ENCODE measurements around the gene SUPT3H.

Gene SUPT3H

GRCh38 chr6:44820759-44821158 is 557.0 kb downstream of the SUPT3H start:
- no peak for DNase-seq

GRCh38 chr6:44820321-44820720 is 557.4 kb downstream of the SUPT3H start:
- DNase-seq: no peak

GRCh38 chr6:44811456-44811855 is 566.3 kb downstream of the SUPT3H start:
- no peak for DNase-seq

- DNase-seq: no peak
Observed at GRCh38 chr6:44809258-44809657, 568.5 kb downstream of the SUPT3H start.

GRCh38 chr6:44808148-44808547 is 569.6 kb downstream of the SUPT3H start:
- no peak for DNase-seq

- DNase-seq: no peak
Observed at GRCh38 chr6:44806656-44807055, 571.1 kb downstream of the SUPT3H start.

- DNase-seq: no peak
Observed at GRCh38 chr6:44805238-44805846, 572.4 kb downstream of the SUPT3H start.

- no peak for DNase-seq
Observed at GRCh38 chr6:44804546-44805159, 573.1 kb downstream of the SUPT3H start.

GRCh38 chr6:44804016-44804415 is 573.7 kb downstream of the SUPT3H start:
- no peak for DNase-seq

- no peak for DNase-seq
Observed at GRCh38 chr6:44800784-44801592, 576.7 kb downstream of the SUPT3H start.

GRCh38 chr6:44800171-44800783 is 577.5 kb downstream of the SUPT3H start:
- DNase-seq: no peak

GRCh38 chr6:44797746-44798145 is 580.0 kb downstream of the SUPT3H start:
- DNase-seq: no peak

GRCh38 chr6:44795326-44795725 is 582.4 kb downstream of the SUPT3H start:
- DNase-seq: no peak

GRCh38 chr6:44789806-44790205 is 587.9 kb downstream of the SUPT3H start:
- no peak for DNase-seq

GRCh38 chr6:44789061-44789460 is 588.7 kb downstream of the SUPT3H start:
- no peak for DNase-seq

- no peak for DNase-seq
Observed at GRCh38 chr6:44788387-44788981, 589.2 kb downstream of the SUPT3H start.

- DNase-seq: peak; percentile 7
Observed at GRCh38 chr6:44787254-44787834, 590.4 kb downstream of the SUPT3H start.

- DNase-seq: no peak
Observed at GRCh38 chr6:44785130-44785529, 592.6 kb downstream of the SUPT3H start.

GRCh38 chr6:44784195-44784594 is 593.5 kb downstream of the SUPT3H start:
- DNase-seq: no peak

- no peak for DNase-seq
Observed at GRCh38 chr6:44782892-44783291, 594.8 kb downstream of the SUPT3H start.

GRCh38 chr6:44781912-44782597 is 595.7 kb downstream of the SUPT3H start:
- no peak for DNase-seq

- DNase-seq: no peak
Observed at GRCh38 chr6:44780161-44780560, 597.6 kb downstream of the SUPT3H start.

Data from CD4-positive, alpha-beta T cell treated with Interleukin-17A for 1 hour (primary cell).